GM23338 (cell line): ENCODE results near the gene COPE.

Experiments
- CREB1 ChIP-seq: fragments of 250-450 bp; sonication (Bioruptor Pico); IDR thresholded peaks from 2 replicates; pipeline ENCODE4 v1.5.0; 2020; ENCODE audit warnings: low read depth, mild to moderate bottlenecking, moderate library complexity
- EZH2 ChIP-seq: fragments of 200-600 bp; sonication (generic); IDR thresholded peaks from one replicate; pipeline ENCODE4 v1.8.0; 2017; ENCODE audit warnings: antibody characterized with exemption, mild to moderate bottlenecking, low read depth; ENCODE audit not compliant: unreplicated experiment
- EZH2phosphoT487 ChIP-seq: fragments of 200-600 bp; sonication (generic); IDR thresholded peaks from one replicate; pipeline ENCODE4 v1.8.1; 2018; ENCODE audit warnings: antibody characterized with exemption; ENCODE audit not compliant: unreplicated experiment
- TF ChIP-seq, protein P1 (sequence below), 2 experiments: fragments of 200-600 bp in 1 of 2; sonication (generic) in 1 of 2; conservative IDR thresholded peaks; 2 replicates each; pipeline versions ENCODE4 v1.5.1 to v1.6.1; 2016 to 2017; ENCODE audit warnings: antibody characterized with exemption in 2 of 2, low read depth in 2 of 2, mild to moderate bottlenecking in 2 of 2, moderate library complexity in 1 of 2

DNA sequence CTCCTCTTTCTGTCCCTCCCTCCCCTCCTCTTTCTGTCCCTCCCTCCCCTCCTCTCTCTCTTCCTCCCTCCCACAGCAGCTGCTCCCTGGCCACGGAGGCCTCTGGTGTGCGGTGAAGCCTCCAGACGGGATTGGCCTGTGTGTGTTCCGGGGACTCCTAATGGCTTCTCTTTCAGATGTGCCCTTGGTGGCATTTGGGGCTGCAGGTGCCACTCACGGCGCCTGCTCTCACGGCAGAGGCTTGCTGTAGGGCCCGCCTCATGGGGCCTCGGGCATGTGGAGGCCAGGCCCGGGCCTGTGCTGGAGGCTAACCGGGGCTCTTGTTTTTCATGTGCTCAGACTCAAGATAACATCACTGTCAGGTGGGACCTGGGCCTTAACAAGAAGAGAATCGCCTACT is 66.5 kb downstream of the COPE start:
- TF ChIP-seq CREB1 (CRISPR knock-in tag) (no peak), EZH2 (no peak), EZH2phosphoT487 (no peak)
- TF ChIP-seq, protein P1, sequence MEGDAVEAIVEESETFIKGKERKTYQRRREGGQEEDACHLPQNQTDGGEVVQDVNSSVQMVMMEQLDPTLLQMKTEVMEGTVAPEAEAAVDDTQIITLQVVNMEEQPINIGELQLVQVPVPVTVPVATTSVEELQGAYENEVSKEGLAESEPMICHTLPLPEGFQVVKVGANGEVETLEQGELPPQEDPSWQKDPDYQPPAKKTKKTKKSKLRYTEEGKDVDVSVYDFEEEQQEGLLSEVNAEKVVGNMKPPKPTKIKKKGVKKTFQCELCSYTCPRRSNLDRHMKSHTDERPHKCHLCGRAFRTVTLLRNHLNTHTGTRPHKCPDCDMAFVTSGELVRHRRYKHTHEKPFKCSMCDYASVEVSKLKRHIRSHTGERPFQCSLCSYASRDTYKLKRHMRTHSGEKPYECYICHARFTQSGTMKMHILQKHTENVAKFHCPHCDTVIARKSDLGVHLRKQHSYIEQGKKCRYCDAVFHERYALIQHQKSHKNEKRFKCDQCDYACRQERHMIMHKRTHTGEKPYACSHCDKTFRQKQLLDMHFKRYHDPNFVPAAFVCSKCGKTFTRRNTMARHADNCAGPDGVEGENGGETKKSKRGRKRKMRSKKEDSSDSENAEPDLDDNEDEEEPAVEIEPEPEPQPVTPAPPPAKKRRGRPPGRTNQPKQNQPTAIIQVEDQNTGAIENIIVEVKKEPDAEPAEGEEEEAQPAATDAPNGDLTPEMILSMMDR (conservative IDR thresholded peaks at IDR 0.05; ENCODE audit: low read depth in 2 of 2): no peak
